ENCODE data around the gene RNF17. TPM values are rescaled to one million over a fixed set of nuclear protein-coding genes. Genes with fewer than 3 reads are reported as not detected.

The RNF17 gene
- total and polyA plus RNA-seq, 2 donors (not counting 3 experiments of a cell fraction or from before 2014, with no cell fraction given), result 0.30 TPM; not detected in 1

DNA sequence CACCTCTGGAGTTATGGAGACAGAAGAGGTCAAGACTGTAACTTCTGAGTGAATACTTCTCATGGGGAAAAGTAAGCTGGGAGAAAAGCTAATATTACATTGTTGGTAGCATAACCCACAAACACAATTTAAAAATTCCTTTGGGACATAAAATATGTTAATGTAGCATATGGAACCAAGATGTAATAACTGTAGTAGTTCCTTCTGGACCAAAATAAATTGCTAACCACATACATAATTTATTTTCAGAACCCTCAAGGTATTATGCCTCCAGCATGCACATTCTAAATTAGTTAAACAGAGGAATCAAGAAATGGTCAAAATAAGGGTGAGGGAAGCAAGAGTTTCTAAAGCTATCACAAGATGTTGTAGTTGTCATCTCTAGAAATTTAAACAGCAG, 4.8 kb upstream of the RNF17 start:
- ChIA-PET CTCF (no interaction called here), POLR2A (no interaction called here)
- Histone ChIP-seq H3K36me3 (ENCODE audit: control insufficient read depth in 2 of 2, extremely low read depth in 1 of 2, insufficient read depth in 2 of 2, low read length in 2 of 2) (no peaks in the 10 kb centered on the region), H3K79me2 (ENCODE audit: control insufficient read depth, insufficient read depth, low read length) (no peaks in the 10 kb centered on the region), H4K20me1 (replicated peaks; ENCODE audit: control insufficient read depth, extremely low read depth, insufficient read depth, low read length) (no peaks in the 10 kb centered on the region), H2AFZ (ENCODE audit: low read depth, low read length) (no peak overlapping the region), H3K9me1 (replicated peaks; ENCODE audit: control insufficient read depth, extremely low read depth, insufficient read depth, low read length) (no peaks in the 10 kb centered on the region), H3K4me1 (ENCODE audit: control insufficient read depth, extremely low read depth, insufficient read depth, low read length) (no peaks in the 10 kb centered on the region), H3K4me3 (replicated peaks in 1 of 3; ENCODE audit: insufficient read depth in 1 of 3, low read depth in 1 of 3, low read length in 3 of 3) (no peak overlapping the region), H3K9ac (replicated peaks; ENCODE audit: extremely low read depth, insufficient read depth, low read length) (no peak overlapping the region), H3K27ac (ENCODE audit: insufficient read depth, low read depth, low read length) (no peak overlapping the region), H3K4me2 (ENCODE audit: insufficient read depth, low read length) (no peak overlapping the region), H3K9me3 (replicated peaks; ENCODE audit: control insufficient read depth, insufficient read depth, low read length) (no peaks in the 10 kb centered on the region), H3K27me3 (ENCODE audit: control insufficient read depth in 2 of 2, insufficient read depth in 2 of 2, low read length in 2 of 2) (no peaks in the 10 kb centered on the region)
- dilution Hi-C loops (cut with MboI; ENCODE audit: extremely low pct_ligation_motif_present, low sequenced_read_pairs), result no loop called here
- TF ChIP-seq POLR2AphosphoS5 (IDR thresholded peaks at IDR 0.05; ENCODE audit: insufficient read depth, low read depth, low read length) (no peak), JUN (IDR thresholded peaks at IDR 0.05; ENCODE audit: borderline replicate concordance, insufficient read depth, insufficient read length, low read depth) (no peak), FOS (IDR thresholded peaks at IDR 0.05; ENCODE audit: borderline replicate concordance, insufficient read depth, low read length) (no peak), GATA2 (IDR thresholded peaks at IDR 0.05; ENCODE audit: insufficient read depth, insufficient read length, low read depth, low read length) (no peak), MYC (IDR thresholded peaks at IDR 0.05; ENCODE audit: low read depth, low read length) (no peak)
- no peak for DNase-seq (ENCODE audit: low read depth, low spot score)
- BruUV-seq (replicated peaks), result no TSS peak
- no peak for FAIRE-seq
- intact Hi-C loops (cut with micrococcal nuclease), result no loop called here

DNA sequence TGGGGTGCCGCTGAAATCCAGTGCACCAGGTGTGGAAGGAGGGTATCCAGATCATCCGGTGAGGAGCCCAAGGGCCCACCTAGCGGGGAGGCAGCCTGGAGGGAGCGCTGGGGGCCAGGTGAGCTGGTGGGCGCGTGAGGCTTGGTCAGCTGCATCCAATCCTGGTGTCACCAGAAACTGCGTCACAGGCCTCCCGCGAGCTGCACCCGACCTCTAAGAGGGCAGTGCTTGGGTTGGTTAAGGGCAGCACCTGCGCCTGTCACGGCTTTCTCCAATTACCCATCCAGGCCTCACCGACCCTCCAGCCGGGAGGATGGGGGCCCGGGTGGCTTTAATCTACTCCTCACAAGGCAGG, 284 bp downstream of the RNF17 start:
- ChIA-PET CTCF (no interaction called here), POLR2A (no interaction called here)
- H3K9me1 ChIP-seq (replicated peaks; ENCODE audit: control insufficient read depth, extremely low read depth, insufficient read depth, low read length), result no peaks in the 10 kb centered on the region
- TF ChIP-seq GATA2 (IDR thresholded peaks at IDR 0.05; ENCODE audit: insufficient read depth, insufficient read length, low read depth, low read length) (no peak), JUN (IDR thresholded peaks at IDR 0.05; ENCODE audit: borderline replicate concordance, insufficient read depth, insufficient read length, low read depth) (no peak), POLR2AphosphoS5 (IDR thresholded peaks at IDR 0.05; ENCODE audit: insufficient read depth, low read depth, low read length) (no peak), POLR2A (IDR thresholded peaks at IDR 0.05; ENCODE audit: low read depth, low read length) (no peak), MYC (IDR thresholded peaks at IDR 0.05; ENCODE audit: low read depth, low read length) (no peak)
- TF ChIP-seq, protein P1, sequence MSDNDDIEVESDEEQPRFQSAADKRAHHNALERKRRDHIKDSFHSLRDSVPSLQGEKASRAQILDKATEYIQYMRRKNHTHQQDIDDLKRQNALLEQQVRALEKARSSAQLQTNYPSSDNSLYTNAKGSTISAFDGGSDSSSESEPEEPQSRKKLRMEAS (IDR thresholded peaks at IDR 0.05; ENCODE audit: insufficient read depth, insufficient read length), result no peak
- H3K9me3 ChIP-seq (replicated peaks; ENCODE audit: control insufficient read depth, insufficient read depth, low read length), result no peaks in the 10 kb centered on the region
- no peaks in the 10 kb centered on the region for H3K36me3 ChIP-seq (ENCODE audit: control insufficient read depth in 2 of 2, extremely low read depth in 1 of 2, insufficient read depth in 2 of 2, low read length in 2 of 2)
- no peak overlapping the region for H3K27ac ChIP-seq (ENCODE audit: insufficient read depth, low read depth, low read length)
- no peaks in the 10 kb centered on the region for H4K20me1 ChIP-seq (replicated peaks; ENCODE audit: control insufficient read depth, extremely low read depth, insufficient read depth, low read length)
- no TSS peak for BruUV-seq (replicated peaks)
- H3K27me3 ChIP-seq (ENCODE audit: control insufficient read depth in 2 of 2, insufficient read depth in 2 of 2, low read length in 2 of 2), result no peaks in the 10 kb centered on the region
- intact Hi-C loops (cut with micrococcal nuclease) (no loop called here), dilution Hi-C loops (cut with MboI; ENCODE audit: extremely low pct_ligation_motif_present, low sequenced_read_pairs) (no loop called here)
- DNase-seq (ENCODE audit: low read depth, low spot score) (no peak), FAIRE-seq (no peak)
- H3K4me1 ChIP-seq (ENCODE audit: control insufficient read depth, extremely low read depth, insufficient read depth, low read length), result no peaks in the 10 kb centered on the region
- H3K9ac ChIP-seq (replicated peaks; ENCODE audit: extremely low read depth, insufficient read depth, low read length), result no peak overlapping the region
- no peak overlapping the region for H3K4me3 ChIP-seq (replicated peaks in 1 of 3; ENCODE audit: insufficient read depth in 1 of 3, low read depth in 1 of 3, low read length in 3 of 3)
- H2AFZ ChIP-seq (ENCODE audit: low read depth, low read length), result no peak overlapping the region
- H3K79me2 ChIP-seq (ENCODE audit: control insufficient read depth, insufficient read depth, low read length), result no peaks in the 10 kb centered on the region
- no peak overlapping the region for H3K4me2 ChIP-seq (ENCODE audit: insufficient read depth, low read length)

Measured in endothelial cell of umbilical vein (primary cell).